Activated naive CD4-positive, alpha-beta T cell treated with anti-CD3 and anti-CD28 coated beads, Interleukin-2, amount 10 ng/mL, durations not matched to agents 7 days and 5 days (primary cell): ENCODE results near the gene BIRC5.

Experiments used
- CTCF ChIA-PET: fragments of 350-600 bp; sonication (Branson Sonifier 250); formaldehyde crosslinking; loops from one replicate; lab custom pipeline; 2021; ENCODE audit warnings: antibody characterized with exemption; lab: Charles Lee
- DNase-seq: peaks from one replicate; pipeline ENCODE4 v3.0.0-alpha.2; 2020
- H3K27ac Mint-ChIP-seq: one replicate; pipeline ENCODE4 v1.8.0; 2021; ENCODE audit warnings: mild to moderate bottlenecking, moderate library complexity, mixed read lengths
- H3K27me3 Mint-ChIP-seq: one replicate; pipeline ENCODE4 v1.8.0; 2021; ENCODE audit warnings: mild to moderate bottlenecking, mixed read lengths
- H3K36me3 Mint-ChIP-seq: one replicate; pipeline ENCODE4 v1.8.0; 2021; ENCODE audit warnings: mixed read lengths
- H3K4me1 Mint-ChIP-seq: one replicate; pipeline ENCODE4 v1.8.0; 2021; ENCODE audit warnings: mixed read lengths
- H3K4me3 Mint-ChIP-seq: one replicate; pipeline ENCODE4 v1.8.0; 2021; ENCODE audit warnings: mild to moderate bottlenecking, moderate library complexity, mixed read lengths
- H3K9me3 Mint-ChIP-seq: one replicate; pipeline ENCODE4 v1.8.0; 2021; ENCODE audit warnings: mixed read lengths

The BIRC5 gene

DNA sequence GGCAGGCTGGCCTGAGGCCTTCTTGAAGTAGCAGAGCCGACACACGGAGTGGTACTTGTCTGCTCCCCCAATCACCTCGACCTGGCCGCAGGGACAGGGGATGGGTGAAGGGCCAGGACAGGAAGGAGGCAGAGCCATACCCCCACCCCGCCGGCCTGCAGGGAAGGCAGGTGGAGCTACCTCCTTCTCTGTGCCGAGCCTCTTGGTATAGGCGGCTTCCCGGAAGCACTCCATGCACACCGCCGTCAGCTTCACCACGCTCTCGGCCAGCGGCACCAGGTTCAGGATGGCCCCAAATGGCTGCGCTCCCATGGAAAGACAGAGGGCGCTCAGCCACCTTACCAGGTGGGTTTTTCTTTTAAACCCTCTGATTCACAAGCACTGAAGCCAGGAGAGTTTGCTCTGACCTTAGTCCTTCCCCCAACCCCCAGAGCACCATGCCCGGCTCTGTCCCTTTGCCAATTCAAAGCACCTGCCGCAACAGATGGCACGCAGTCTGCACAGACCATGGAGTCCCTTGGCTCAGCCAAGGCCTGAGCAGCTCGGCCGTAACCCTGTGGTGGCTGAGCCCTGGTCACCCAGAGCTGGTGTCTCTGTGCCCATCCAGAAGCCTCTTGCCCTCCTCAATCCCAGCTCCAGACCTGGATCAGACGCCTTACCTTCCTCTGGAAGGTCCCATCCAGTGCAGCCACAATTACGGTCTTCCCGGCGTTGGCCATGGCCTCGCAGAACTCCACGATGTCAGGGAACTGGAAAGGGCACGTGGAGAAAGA is 39.0 kb upstream of the BIRC5 start:
- no peak overlapping the region for H3K27ac Mint-ChIP-seq
- peaks cover 74% of the 10 kb centered on the region for H3K4me1 Mint-ChIP-seq
- no peak for DNase-seq
- no peaks in the 10 kb centered on the region for H3K9me3 Mint-ChIP-seq
- no peak overlapping the region for H3K4me3 Mint-ChIP-seq
- H3K27me3 Mint-ChIP-seq, result no peaks in the 10 kb centered on the region
- CTCF ChIA-PET, result interaction anchor here (1.0 to 4.2 kb wide), 10 partner anchors 11 to 113 kb away, joined by 3 to 28 read pairs (median 4); partner anchors contain the start of gene TK1
- H3K36me3 Mint-ChIP-seq, result peaks cover 53% of the 10 kb centered on the region

- DNase-seq, result no peak
- peak overlapping the region; percentile 19 for H3K27ac Mint-ChIP-seq
- no peaks in the 10 kb centered on the region for H3K27me3 Mint-ChIP-seq
- peaks cover 57% of the 10 kb centered on the region for H3K36me3 Mint-ChIP-seq
- peaks cover 74% of the 10 kb centered on the region for H3K4me1 Mint-ChIP-seq
- CTCF ChIA-PET, result interaction anchor here (1.0 to 4.2 kb wide), 18 partner anchors 11 to 113 kb away, joined by 3 to 28 read pairs (median 5); partner anchors contain the start of gene TK1
- no peaks in the 10 kb centered on the region for H3K9me3 Mint-ChIP-seq
- no peak overlapping the region for H3K4me3 Mint-ChIP-seq
Observed at GRCh38 chr17:78175643-78175981, 38.4 kb upstream of the BIRC5 start.

- DNase-seq, result peak; percentile 83
- Mint-ChIP-seq H3K27me3 (no peaks in the 10 kb centered on the region), H3K36me3 (peaks cover 59% of the 10 kb centered on the region), H3K9me3 (no peaks in the 10 kb centered on the region), H3K4me1 (peaks cover 72% of the 10 kb centered on the region), H3K4me3 (no peak overlapping the region), H3K27ac (peak overlapping the region; percentile 19)
- CTCF ChIA-PET, result interaction anchor here (1.0 to 4.2 kb wide), 22 partner anchors 10 to 158 kb away, joined by 3 to 28 read pairs (median 6); partner anchors contain the start of genes AFMID, TK1 and TMC8
Observed at GRCh38 chr17:78176548-78177025, 37.5 kb upstream of the BIRC5 start.

GRCh38 chr17:78179372-78179771 is 34.7 kb upstream of the BIRC5 start:
- Mint-ChIP-seq H3K36me3 (peaks cover 50% of the 10 kb centered on the region), H3K27me3 (no peaks in the 10 kb centered on the region), H3K4me3 (no peak overlapping the region), H3K4me1 (peaks cover 63% of the 10 kb centered on the region), H3K27ac (no peak overlapping the region), H3K9me3 (no peaks in the 10 kb centered on the region)
- no peak for DNase-seq
- CTCF ChIA-PET, result interaction anchor here (1.1 kb wide), 1 partner anchor 94 kb away, joined by 3 read pairs; no protein-coding TSS in a partner anchor

- CTCF ChIA-PET, result no interaction called here
- H3K4me3 Mint-ChIP-seq, result no peak overlapping the region
- peaks cover 56% of the 10 kb centered on the region for H3K36me3 Mint-ChIP-seq
- H3K4me1 Mint-ChIP-seq, result peaks cover 67% of the 10 kb centered on the region
- no peaks in the 10 kb centered on the region for H3K9me3 Mint-ChIP-seq
- peak overlapping the region; percentile 8 for H3K27ac Mint-ChIP-seq
- DNase-seq, result no peak
- H3K27me3 Mint-ChIP-seq, result no peaks in the 10 kb centered on the region
Observed at GRCh38 chr17:78180083-78180482, 34.0 kb upstream of the BIRC5 start.

DNA sequence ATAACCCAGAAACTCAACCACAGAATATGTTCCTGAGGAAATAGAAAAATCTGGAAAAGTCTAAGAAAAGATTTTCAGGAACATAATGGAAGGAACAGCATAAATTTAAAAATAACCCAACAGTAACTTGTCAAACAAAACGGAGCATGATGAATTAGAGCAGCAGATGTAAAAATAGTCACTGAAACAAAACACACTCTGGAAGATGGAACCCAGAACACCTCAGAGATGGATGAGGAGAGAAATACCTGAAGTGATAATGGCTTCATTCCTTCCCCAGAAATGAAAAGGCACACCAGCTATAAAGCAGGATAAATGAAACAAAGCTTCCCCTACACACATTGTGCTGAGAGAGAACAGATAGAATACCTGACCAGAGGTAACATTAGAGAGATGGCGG is 33.5 kb upstream of the BIRC5 start:
- no peaks in the 10 kb centered on the region for H3K27me3 Mint-ChIP-seq
- peak overlapping the region; percentile 8 for H3K27ac Mint-ChIP-seq
- peaks cover 67% of the 10 kb centered on the region for H3K4me1 Mint-ChIP-seq
- peaks cover 53% of the 10 kb centered on the region for H3K36me3 Mint-ChIP-seq
- no peak overlapping the region for H3K4me3 Mint-ChIP-seq
- H3K9me3 Mint-ChIP-seq, result no peaks in the 10 kb centered on the region
- no peak for DNase-seq
- CTCF ChIA-PET, result no interaction called here

- Mint-ChIP-seq H3K4me1 (peaks cover 67% of the 10 kb centered on the region), H3K27ac (peak overlapping the region; percentile 8), H3K4me3 (no peak overlapping the region), H3K36me3 (peaks cover 42% of the 10 kb centered on the region), H3K9me3 (no peaks in the 10 kb centered on the region), H3K27me3 (no peaks in the 10 kb centered on the region)
- CTCF ChIA-PET, result interaction anchor here (1.6 kb wide), 1 partner anchor 47 kb away, joined by 4 read pairs; no protein-coding TSS in a partner anchor
- no peak for DNase-seq
Observed at GRCh38 chr17:78182504-78182903, 31.5 kb upstream of the BIRC5 start.

- no peak overlapping the region for H3K27ac Mint-ChIP-seq
- H3K4me3 Mint-ChIP-seq, result no peak overlapping the region
- no peak for DNase-seq
- H3K27me3 Mint-ChIP-seq, result no peaks in the 10 kb centered on the region
- no peaks in the 10 kb centered on the region for H3K9me3 Mint-ChIP-seq
- CTCF ChIA-PET, result interaction anchor here (1.3 to 1.8 kb wide), 3 partner anchors 12 to 71 kb away, joined by 3 to 4 read pairs (median 4); no protein-coding TSS in a partner anchor
- peaks cover 40% of the 10 kb centered on the region for H3K36me3 Mint-ChIP-seq
- H3K4me1 Mint-ChIP-seq, result peaks cover 72% of the 10 kb centered on the region
Observed at GRCh38 chr17:78183916-78184315, 30.1 kb upstream of the BIRC5 start.

GRCh38 chr17:78184351-78184750 is 29.7 kb upstream of the BIRC5 start:
- no peak for DNase-seq
- Mint-ChIP-seq H3K4me3 (peak overlapping the region; percentile 87), H3K9me3 (no peaks in the 10 kb centered on the region), H3K4me1 (peaks cover 68% of the 10 kb centered on the region), H3K27me3 (no peaks in the 10 kb centered on the region), H3K27ac (no peak overlapping the region), H3K36me3 (peaks cover 37% of the 10 kb centered on the region)
- CTCF ChIA-PET, result interaction anchor here (1.3 to 1.8 kb wide), 2 partner anchors 12 to 72 kb away, joined by 3 to 4 read pairs; no protein-coding TSS in a partner anchor

- H3K36me3 Mint-ChIP-seq, result peaks cover 34% of the 10 kb centered on the region
- H3K4me3 Mint-ChIP-seq, result peak overlapping the region; percentile 87
- H3K9me3 Mint-ChIP-seq, result no peaks in the 10 kb centered on the region
- CTCF ChIA-PET, result interaction anchor here (1.3 to 2.1 kb wide), 3 partner anchors 13 to 72 kb away, joined by 3 to 6 read pairs (median 4); no protein-coding TSS in a partner anchor
- peaks cover 66% of the 10 kb centered on the region for H3K4me1 Mint-ChIP-seq
- no peaks in the 10 kb centered on the region for H3K27me3 Mint-ChIP-seq
- no peak for DNase-seq
- H3K27ac Mint-ChIP-seq, result no peak overlapping the region
Observed at GRCh38 chr17:78184868-78185267, 29.2 kb upstream of the BIRC5 start.

- DNase-seq, result peak; percentile 49
- Mint-ChIP-seq H3K4me1 (peaks cover 58% of the 10 kb centered on the region), H3K4me3 (peak overlapping the region; percentile 87), H3K36me3 (peaks cover 28% of the 10 kb centered on the region), H3K27me3 (no peaks in the 10 kb centered on the region), H3K27ac (peak overlapping the region; percentile 78), H3K9me3 (no peaks in the 10 kb centered on the region)
- CTCF ChIA-PET, result interaction anchor here (0.7 to 2.1 kb wide), 4 partner anchors 10 to 51 kb away, joined by 3 to 9 read pairs (median 5); no protein-coding TSS in a partner anchor
Observed at GRCh38 chr17:78185981-78186691, 27.9 kb upstream of the BIRC5 start.

DNA sequence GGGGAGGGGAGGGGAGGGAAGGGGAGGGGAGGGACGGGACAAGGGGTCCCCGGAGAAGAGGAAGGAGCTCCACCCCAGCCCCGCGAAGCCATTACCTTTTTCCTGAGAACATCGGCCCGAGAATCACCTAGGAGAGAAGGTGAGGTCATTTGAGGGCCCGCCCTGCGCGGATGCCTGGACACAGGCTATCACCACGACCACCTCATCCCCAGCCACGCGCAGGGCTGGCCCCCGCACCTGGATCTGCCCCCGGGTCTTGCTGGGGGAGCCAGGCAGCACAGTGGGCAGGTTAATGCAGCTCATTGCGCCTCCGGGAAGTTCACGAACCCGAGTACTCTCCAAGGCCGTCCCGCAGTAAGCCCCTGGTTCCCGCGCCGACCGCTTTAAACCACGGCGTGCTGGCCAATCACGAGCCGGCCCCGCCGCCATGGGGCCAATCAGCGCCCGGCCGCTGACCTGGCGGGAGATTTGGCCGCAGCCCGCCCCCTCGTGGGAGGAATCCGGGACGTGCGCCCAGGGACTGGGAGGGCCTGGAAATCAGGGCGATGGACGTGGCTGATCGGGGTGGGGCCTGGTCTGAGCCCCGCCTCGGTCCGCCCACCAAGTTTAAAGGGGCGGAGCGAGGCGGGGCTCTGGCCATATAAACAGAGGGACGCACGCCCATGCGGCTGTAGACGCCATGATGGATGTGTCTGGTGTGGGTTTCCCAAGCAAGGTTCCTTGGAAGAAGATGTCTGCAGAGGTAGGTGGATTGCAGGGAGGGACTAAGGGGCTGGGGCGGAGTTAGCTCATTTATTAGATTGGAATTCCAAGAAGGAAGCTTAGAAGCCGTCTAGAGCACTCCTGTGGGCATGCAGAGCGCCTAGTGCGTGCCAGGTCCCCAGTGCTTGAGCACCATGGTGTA is 27.1 kb upstream of the BIRC5 start, which contains the start of the genes AFMID and TK1:
TSS of gene AFMID (plus strand) at position 671 of the 904 bp plus-strand sequence. CDS start at position 680, 9 bp downstream.
TSS of gene TK1 (minus strand) at position 361 of the 904 bp plus-strand sequence. CDS start at position 303, 58 bp downstream.
- Mint-ChIP-seq H3K4me1 (peaks cover 54% of the 10 kb centered on the region), H3K9me3 (no peaks in the 10 kb centered on the region), H3K4me3 (peak within 1 kb of the TSS; percentile 87), H3K36me3 (peaks cover 23% of the 10 kb centered on the region), H3K27me3 (no peaks in the 10 kb centered on the region), H3K27ac (peak within 1 kb of the TSS; percentile 78)
- DNase-seq, result peak; percentile 95
- CTCF ChIA-PET, result interaction anchor here (1.3 to 2.1 kb wide), 3 partner anchors 10 to 52 kb away, joined by 4 to 9 read pairs (median 6); no protein-coding TSS in a partner anchor

DNA sequence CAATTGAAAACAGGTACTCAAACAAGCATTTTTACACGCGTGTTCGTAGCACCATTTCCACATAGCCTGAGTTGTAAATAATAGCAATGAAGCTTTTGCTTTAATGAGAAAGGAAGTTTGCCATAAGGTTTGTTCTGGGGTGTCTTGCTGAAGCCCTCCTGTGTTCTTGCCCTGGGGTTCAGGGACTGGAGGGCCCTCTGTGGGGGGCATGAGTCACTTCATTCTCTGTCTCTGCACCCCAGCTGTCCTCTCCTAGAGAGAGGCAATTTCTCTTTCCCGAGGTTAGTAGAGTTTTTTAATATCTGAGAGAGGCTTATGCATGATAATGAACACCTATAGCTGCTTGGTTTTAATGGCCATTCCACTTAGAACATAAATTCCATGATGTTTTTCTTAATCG is 17.3 kb upstream of the BIRC5 start:
- no peak overlapping the region for H3K27ac Mint-ChIP-seq
- CTCF ChIA-PET, result interaction anchor here (1.5 kb wide), 1 partner anchor 21 kb away, joined by 4 read pairs; no protein-coding TSS in a partner anchor
- H3K9me3 Mint-ChIP-seq, result no peaks in the 10 kb centered on the region
- no peak overlapping the region for H3K4me3 Mint-ChIP-seq
- DNase-seq, result no peak
- peaks cover 6% of the 10 kb centered on the region for H3K4me1 Mint-ChIP-seq
- H3K27me3 Mint-ChIP-seq, result no peaks in the 10 kb centered on the region
- H3K36me3 Mint-ChIP-seq, result peaks cover 17% of the 10 kb centered on the region
